ENCODE data around the gene CTIF. TPM values are rescaled to one million over a fixed set of nuclear protein-coding genes. Genes with fewer than 3 reads are reported as not detected.
A peak's percentile ranks its signal among the peaks of the same experiment; 100 is the strongest.
"Not testable (repeated sequence)": the region's sequence is repeated elsewhere in the genome, so short reads cannot be mapped to it uniquely, and the experiment has no call there.

Gene CTIF
- total RNA-seq, 1 donor from 2014 or later, result 15.0 TPM

DNA sequence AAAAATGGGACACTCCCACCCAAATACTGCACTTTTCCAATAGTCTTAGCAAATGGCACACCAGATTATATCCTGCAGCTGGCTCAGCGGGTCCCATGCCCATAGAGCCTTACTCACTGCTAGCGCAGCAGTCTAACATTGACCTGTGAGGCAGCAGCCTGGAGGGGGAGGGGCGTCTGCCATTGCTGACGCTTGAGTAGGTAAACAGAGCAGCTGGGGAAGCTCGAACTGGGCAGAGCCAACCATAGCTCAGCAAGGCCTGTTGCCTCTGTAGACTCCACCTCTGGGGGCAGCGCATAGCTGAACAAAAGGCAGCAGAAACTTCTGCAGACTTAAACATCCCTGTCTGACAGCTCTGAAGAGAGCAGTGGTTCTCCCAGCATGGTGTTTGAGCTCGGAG lies 110.4 kb downstream of the CTIF start:
- Histone ChIP-seq H3K36me3 (ENCODE audit: control insufficient read depth, insufficient read depth, low read length) (peaks cover under 1% of the 10 kb centered on the region), H3K4me3 (ENCODE audit: low read depth, low read length) (no peak overlapping the region), H3K27me3 (ENCODE audit: control insufficient read depth, insufficient read depth, low read length) (no peaks in the 10 kb centered on the region)
- no peak for TF ChIP-seq CTCF (IDR thresholded peaks at IDR 0.05; ENCODE audit: insufficient read depth, low read length, severe bottlenecking)
- DNase-seq (ENCODE audit: low read depth) (no peak), FAIRE-seq (no peak)

DNA sequence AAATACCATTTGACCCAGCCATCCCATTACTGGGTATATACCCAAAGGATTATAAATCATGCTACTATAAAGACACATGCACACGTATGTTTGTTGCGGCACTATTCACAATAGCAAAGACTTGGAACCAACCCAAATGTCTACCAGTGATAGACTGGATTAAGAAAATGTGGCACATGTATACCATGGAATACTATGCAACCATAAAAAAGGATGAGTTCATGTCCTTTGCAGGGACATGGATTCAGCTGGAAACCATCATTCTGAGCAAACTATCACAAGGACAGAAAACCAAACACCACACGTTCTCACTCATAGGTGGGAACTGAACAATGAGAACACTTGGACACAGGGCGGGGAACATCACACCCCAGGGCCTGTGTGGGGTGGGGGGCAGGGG lies 115.8 kb downstream of the CTIF start:
- not testable (repeated sequence) for H3K36me3 ChIP-seq (ENCODE audit: control insufficient read depth, insufficient read depth, low read length); DNase-seq (ENCODE audit: low read depth); H3K4me3 ChIP-seq (ENCODE audit: low read depth, low read length); FAIRE-seq; H3K27me3 ChIP-seq (ENCODE audit: control insufficient read depth, insufficient read depth, low read length)

GRCh38 chr18:48655508-48655907 lies 116.7 kb downstream of the CTIF start:
- no peak for TF ChIP-seq CTCF (IDR thresholded peaks at IDR 0.05; ENCODE audit: insufficient read depth, low read length, severe bottlenecking)
- Histone ChIP-seq H3K36me3 (ENCODE audit: control insufficient read depth, insufficient read depth, low read length) (no peaks in the 10 kb centered on the region), H3K27me3 (ENCODE audit: control insufficient read depth, insufficient read depth, low read length) (no peaks in the 10 kb centered on the region), H3K4me3 (ENCODE audit: low read depth, low read length) (no peak overlapping the region)
- DNase-seq (ENCODE audit: low read depth) (no peak), FAIRE-seq (no peak)

GRCh38 chr18:48656176-48656575 lies 117.3 kb downstream of the CTIF start:
- FAIRE-seq, result peak; percentile 92
- Histone ChIP-seq H3K27me3 (ENCODE audit: control insufficient read depth, insufficient read depth, low read length) (no peaks in the 10 kb centered on the region), H3K36me3 (ENCODE audit: control insufficient read depth, insufficient read depth, low read length) (no peaks in the 10 kb centered on the region), H3K4me3 (ENCODE audit: low read depth, low read length) (no peak overlapping the region)
- TF ChIP-seq CTCF (IDR thresholded peaks at IDR 0.05; ENCODE audit: insufficient read depth, low read length, severe bottlenecking), result no peak
- no peak for DNase-seq (ENCODE audit: low read depth)

- TF ChIP-seq CTCF (IDR thresholded peaks at IDR 0.05; ENCODE audit: insufficient read depth, low read length, severe bottlenecking), result no peak
- Histone ChIP-seq H3K36me3 (ENCODE audit: control insufficient read depth, insufficient read depth, low read length) (no peaks in the 10 kb centered on the region), H3K4me3 (ENCODE audit: low read depth, low read length) (no peak overlapping the region), H3K27me3 (ENCODE audit: control insufficient read depth, insufficient read depth, low read length) (no peaks in the 10 kb centered on the region)
- FAIRE-seq, result no peak
- no peak for DNase-seq (ENCODE audit: low read depth)
Measured at GRCh38 chr18:48656582-48656981, 117.8 kb downstream of the CTIF start.

DNA sequence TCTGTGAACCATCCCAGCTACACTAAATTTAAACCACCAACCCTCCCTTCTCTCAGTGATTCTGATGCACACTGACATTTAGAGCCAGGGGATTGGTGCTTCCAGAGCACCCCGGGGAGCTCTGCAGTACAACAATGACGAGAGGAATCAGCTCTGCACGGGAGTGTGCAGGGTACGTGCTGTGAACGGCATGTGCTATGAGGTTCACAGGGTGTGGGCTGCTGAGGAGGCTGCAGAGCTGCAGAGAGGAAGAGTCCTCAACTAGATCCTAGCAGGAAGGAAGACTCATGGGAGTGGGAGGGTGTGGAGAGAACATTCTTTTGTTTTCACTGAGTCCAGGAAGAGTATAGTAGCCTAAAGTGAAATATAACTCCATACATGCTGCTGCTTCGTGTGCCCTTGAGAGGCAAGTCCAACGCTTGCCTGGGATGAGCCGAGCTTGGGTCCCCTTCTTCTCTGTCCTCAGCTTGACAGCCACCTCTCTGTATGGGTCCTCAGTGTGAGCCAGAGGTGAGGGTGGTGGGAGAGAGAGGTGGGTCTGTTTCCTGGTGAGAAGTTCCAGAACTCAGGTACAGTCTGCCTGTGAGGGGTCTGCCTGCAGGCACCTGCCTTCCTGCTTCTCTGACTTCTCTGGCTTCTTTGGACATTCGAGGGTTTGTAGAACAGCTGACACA lies 118.8 kb downstream of the CTIF start:
- Histone ChIP-seq H3K27me3 (ENCODE audit: control insufficient read depth, insufficient read depth, low read length) (no peaks in the 10 kb centered on the region), H3K4me3 (ENCODE audit: low read depth, low read length) (no peak overlapping the region), H3K36me3 (ENCODE audit: control insufficient read depth, insufficient read depth, low read length) (no peaks in the 10 kb centered on the region)
- TF ChIP-seq CTCF (IDR thresholded peaks at IDR 0.05; ENCODE audit: insufficient read depth, low read length, severe bottlenecking), result no peak
- FAIRE-seq, result no peak
- no peak for DNase-seq (ENCODE audit: low read depth)
